Smooth muscle cell (in vitro differentiated cells): ENCODE results near the gene DENND11. TPM values are rescaled to one million over a fixed set of nuclear protein-coding genes. Genes with fewer than 3 reads are reported as not detected.
A peak's percentile ranks its signal among the peaks of the same experiment; 100 is the strongest.

ENCODE experiments used
- DNase-seq: peaks from one replicate; lab custom pipeline; 2025; ENCODE audit not compliant: unreplicated experiment; lab: John Stamatoyannopoulos, UW
- H2AFZ ChIP-seq: fragments of 200-600 bp; sonication (generic); 2 replicates; pipeline ENCODE4 v1.6.0; 2016; ENCODE audit warnings: antibody characterized with exemption, low read depth, mild to moderate bottlenecking
- H3F3A ChIP-seq: fragments of 200-600 bp; sonication (generic); 2 replicates; pipeline ENCODE4 v1.6.0; 2017; ENCODE audit warnings: antibody characterized with exemption, low read depth
- H3K27ac ChIP-seq: fragments of 200-600 bp; sonication (generic); 2 replicates; pipeline ENCODE4 v1.5.1; 2016; ENCODE audit warnings: low read depth, mild to moderate bottlenecking
- H3K27me3 ChIP-seq: fragments of 200-600 bp; sonication (generic); 2 replicates; pipeline ENCODE4 v1.6.1; 2016; ENCODE audit warnings: low read depth, mild to moderate bottlenecking
- H3K36me3 ChIP-seq: fragments of 200-600 bp; sonication (generic); 2 replicates; pipeline ENCODE4 v1.5.1; 2016; ENCODE audit warnings: low read depth
- H3K4me1 ChIP-seq: fragments of 200-600 bp; sonication (generic); 2 replicates; pipeline ENCODE4 v1.5.1; 2016; ENCODE audit warnings: low read depth
- H3K4me2 ChIP-seq: fragments of 200-600 bp; sonication (generic); 2 replicates; pipeline ENCODE4 v1.6.0; 2016; ENCODE audit warnings: mild to moderate bottlenecking
- H3K4me3 ChIP-seq: fragments of 200-600 bp; sonication (generic); 2 replicates; pipeline ENCODE4 v1.5.1; 2016; ENCODE audit warnings: mild to moderate bottlenecking
- H3K79me2 ChIP-seq: fragments of 200-600 bp; sonication (generic); 2 replicates; pipeline ENCODE4 v1.6.0; 2016; ENCODE audit warnings: low read depth, mild to moderate bottlenecking
- H3K9ac ChIP-seq: fragments of 200-600 bp; sonication (generic); 2 replicates; pipeline ENCODE4 v1.6.0; 2016; ENCODE audit warnings: low read depth
- H3K9me3 ChIP-seq: fragments of 200-600 bp; sonication (generic); replicated peaks from 2 replicates; pipeline ENCODE4 v1.5.1; 2016; ENCODE audit warnings: low read depth
- H4K20me1 ChIP-seq: fragments of 200-600 bp; sonication (generic); 2 replicates; pipeline ENCODE4 v1.6.0; 2016; ENCODE audit warnings: low read depth
- WGBS: methylation state at CpG from one replicate; pipeline ENCODE4 v1.1.7; 2016; ENCODE audit warnings: low lambda C conversion rate; 5-methylcytosine and 5-hydroxymethylcytosine counted together
- polyA plus RNA-seq: library from polyadenylated mRNA; unstranded; fragments of >200 nt; fragmentation: Nextera tagmentation; extraction: Ambion mirVana; gene quantifications from 2 replicates; pipeline ENCODE4 v1.2.1, GENCODE V29; 2016
- total RNA-seq: library from RNA; depleted of rRNA; stranded (reverse); fragments of >200 nt; gene quantifications from 2 replicates; pipeline ENCODE4 v1.2.3, GENCODE V29; 2014
- TF ChIP-seq, protein P1 (sequence below): fragments of 200-600 bp; sonication (generic); IDR thresholded peaks from 2 replicates; pipeline ENCODE4 v1.5.1; 2017; ENCODE audit warnings: borderline replicate concordance, mild to moderate bottlenecking, antibody characterized with exemption; ENCODE audit not compliant: insufficient read depth, poor library complexity, severe bottlenecking

DENND11 gene
- total and polyA plus RNA-seq, 2 experiments from 2014 or later, result 3.2 to 9.3 TPM

DNA sequence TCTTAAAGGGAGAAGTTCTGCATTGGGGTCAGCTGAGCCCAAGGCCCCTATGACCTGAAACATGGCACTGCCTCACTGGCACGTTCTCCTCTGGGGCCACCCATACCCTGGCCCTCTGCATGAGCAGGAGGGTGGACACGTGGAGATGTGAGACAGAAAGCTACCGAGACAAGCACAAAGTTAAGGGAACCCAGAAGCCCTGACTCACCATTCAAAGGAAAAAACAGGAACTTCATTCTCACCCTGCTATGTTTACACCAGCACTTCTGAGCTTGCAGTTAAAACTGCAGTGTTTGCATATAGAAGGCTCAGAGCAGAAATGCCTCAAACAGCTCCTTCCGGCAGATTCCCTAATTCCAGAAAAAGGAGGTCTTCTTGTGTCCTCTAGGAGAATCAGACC, 41.7 kb downstream of the DENND11 start:
- H3K27ac ChIP-seq, result no peak overlapping the region
- TF ChIP-seq, protein P1, sequence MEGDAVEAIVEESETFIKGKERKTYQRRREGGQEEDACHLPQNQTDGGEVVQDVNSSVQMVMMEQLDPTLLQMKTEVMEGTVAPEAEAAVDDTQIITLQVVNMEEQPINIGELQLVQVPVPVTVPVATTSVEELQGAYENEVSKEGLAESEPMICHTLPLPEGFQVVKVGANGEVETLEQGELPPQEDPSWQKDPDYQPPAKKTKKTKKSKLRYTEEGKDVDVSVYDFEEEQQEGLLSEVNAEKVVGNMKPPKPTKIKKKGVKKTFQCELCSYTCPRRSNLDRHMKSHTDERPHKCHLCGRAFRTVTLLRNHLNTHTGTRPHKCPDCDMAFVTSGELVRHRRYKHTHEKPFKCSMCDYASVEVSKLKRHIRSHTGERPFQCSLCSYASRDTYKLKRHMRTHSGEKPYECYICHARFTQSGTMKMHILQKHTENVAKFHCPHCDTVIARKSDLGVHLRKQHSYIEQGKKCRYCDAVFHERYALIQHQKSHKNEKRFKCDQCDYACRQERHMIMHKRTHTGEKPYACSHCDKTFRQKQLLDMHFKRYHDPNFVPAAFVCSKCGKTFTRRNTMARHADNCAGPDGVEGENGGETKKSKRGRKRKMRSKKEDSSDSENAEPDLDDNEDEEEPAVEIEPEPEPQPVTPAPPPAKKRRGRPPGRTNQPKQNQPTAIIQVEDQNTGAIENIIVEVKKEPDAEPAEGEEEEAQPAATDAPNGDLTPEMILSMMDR, result no peak
- no peaks in the 10 kb centered on the region for H3K27me3 ChIP-seq
- H3K9ac ChIP-seq, result no peak overlapping the region
- no peaks in the 10 kb centered on the region for H3K36me3 ChIP-seq
- no peak for DNase-seq
- no peaks in the 10 kb centered on the region for H3K9me3 ChIP-seq
- H4K20me1 ChIP-seq, result no peaks in the 10 kb centered on the region
- H3K79me2 ChIP-seq, result no peaks in the 10 kb centered on the region
- 72% methylated on average over 4 of the region's 4 CpGs for WGBS
- H3F3A ChIP-seq, result no peaks in the 10 kb centered on the region
- H3K4me1 ChIP-seq, result no peaks in the 10 kb centered on the region
- H3K4me3 ChIP-seq, result no peak overlapping the region
- no peak overlapping the region for H3K4me2 ChIP-seq
- no peak overlapping the region for H2AFZ ChIP-seq

DNA sequence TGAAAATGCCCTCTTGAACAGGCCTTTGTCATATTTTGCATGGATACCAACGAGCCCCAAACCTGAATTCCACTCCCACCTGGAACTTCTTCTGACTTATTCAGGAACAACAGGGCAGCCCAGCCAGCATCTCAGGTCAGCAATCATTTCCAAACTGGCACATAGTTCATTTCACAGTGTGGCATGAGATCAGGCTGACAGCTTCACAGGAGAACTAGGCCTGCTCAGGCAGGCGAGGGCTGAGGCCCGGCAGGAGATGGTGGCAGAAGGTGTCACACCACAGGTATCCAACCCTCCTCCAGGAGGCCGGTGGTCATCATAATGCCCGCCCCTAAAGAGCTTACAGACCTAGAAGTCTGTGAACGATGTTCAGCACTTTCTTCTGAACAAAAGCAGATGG, 42.5 kb downstream of the DENND11 start:
- H3K4me2 ChIP-seq, result no peak overlapping the region
- H3F3A ChIP-seq, result no peaks in the 10 kb centered on the region
- no peak for DNase-seq
- whole genome bisulfite sequencing, result 96% methylated on average over 6 of the region's 6 CpGs
- TF ChIP-seq, protein P1, result no peak
- no peaks in the 10 kb centered on the region for H3K36me3 ChIP-seq
- H3K27me3 ChIP-seq, result no peaks in the 10 kb centered on the region
- peaks cover 3% of the 10 kb centered on the region for H3K4me1 ChIP-seq
- H3K79me2 ChIP-seq, result no peaks in the 10 kb centered on the region
- no peak overlapping the region for H3K4me3 ChIP-seq
- no peak overlapping the region for H2AFZ ChIP-seq
- no peaks in the 10 kb centered on the region for H4K20me1 ChIP-seq
- H3K9ac ChIP-seq, result no peak overlapping the region
- H3K27ac ChIP-seq, result no peak overlapping the region
- H3K9me3 ChIP-seq, result no peaks in the 10 kb centered on the region

DNA sequence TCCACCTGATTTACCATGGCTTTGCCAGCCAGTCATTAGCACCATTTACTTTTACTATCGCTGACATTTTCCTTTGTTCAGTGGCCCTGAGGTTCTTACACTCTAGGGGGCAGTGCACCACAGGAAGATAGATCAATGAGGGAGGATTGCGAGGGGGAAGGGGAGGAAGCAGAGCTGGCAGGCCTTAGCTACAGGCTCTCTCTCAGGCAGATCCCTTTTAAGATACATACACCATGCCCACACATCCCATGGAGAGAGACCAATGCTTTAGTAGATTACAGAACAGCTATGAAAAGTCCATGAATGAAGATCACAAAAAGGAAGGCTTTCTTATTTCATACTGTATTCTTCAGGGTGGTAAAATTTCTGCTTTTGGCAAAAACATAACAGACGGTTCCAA, 47.4 kb downstream of the DENND11 start:
- H2AFZ ChIP-seq, result no peak overlapping the region
- H3K36me3 ChIP-seq, result no peaks in the 10 kb centered on the region

DNA sequence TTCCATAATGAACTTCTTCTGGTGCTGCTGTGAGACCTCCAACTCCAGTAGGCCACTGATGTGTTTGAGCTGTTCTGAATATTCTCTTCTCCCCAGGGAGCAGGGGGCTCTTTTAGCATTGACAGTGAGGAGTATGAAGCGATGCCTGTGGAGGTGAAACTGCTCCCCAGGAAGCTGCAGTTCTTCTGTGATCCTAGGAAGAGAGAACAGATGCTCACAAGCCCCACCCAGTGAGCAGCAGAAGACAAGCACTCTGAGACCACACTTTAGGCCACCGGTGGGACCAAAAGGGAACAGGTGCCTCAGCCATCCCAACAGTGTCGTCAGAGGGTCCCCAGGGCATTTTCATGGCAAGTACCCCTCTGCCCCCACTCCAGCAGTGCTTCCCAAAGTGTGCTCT, 49.3 kb downstream of the DENND11 start:
- Histone ChIP-seq H3K27ac (no peak overlapping the region), H3K4me3 (no peak overlapping the region), H2AFZ (no peak overlapping the region), H3K4me1 (peaks cover 3% of the 10 kb centered on the region), H4K20me1 (no peaks in the 10 kb centered on the region), H3K79me2 (no peaks in the 10 kb centered on the region), H3K27me3 (no peaks in the 10 kb centered on the region), H3K9me3 (no peaks in the 10 kb centered on the region), H3K36me3 (no peaks in the 10 kb centered on the region), H3F3A (peaks cover 4% of the 10 kb centered on the region), H3K9ac (no peak overlapping the region), H3K4me2 (no peak overlapping the region)
- DNase-seq, result no peak
- 84% methylated on average over 3 of the region's 3 CpGs for WGBS
- TF ChIP-seq, protein P1, result no peak

More for the DNA sequence above, 47.4 kb downstream of the DENND11 start:
- H3K4me2 ChIP-seq, result no peak overlapping the region
- DNase-seq, result no peak
- H3K4me1 ChIP-seq, result peaks cover 3% of the 10 kb centered on the region
- no peak overlapping the region for H3K9ac ChIP-seq
- no peak overlapping the region for H3K27ac ChIP-seq
- TF ChIP-seq, protein P1, result peak; percentile 51
- H3F3A ChIP-seq, result no peaks in the 10 kb centered on the region
- no peaks in the 10 kb centered on the region for H3K9me3 ChIP-seq
- WGBS, result 44% methylated on average over 3 of the region's 3 CpGs
- H3K4me3 ChIP-seq, result no peak overlapping the region
- H4K20me1 ChIP-seq, result no peaks in the 10 kb centered on the region
- no peaks in the 10 kb centered on the region for H3K27me3 ChIP-seq
- no peaks in the 10 kb centered on the region for H3K79me2 ChIP-seq
